Caco-2 (cell line): ENCODE results near the gene PARVG. TPM values are rescaled to one million over a fixed set of nuclear protein-coding genes. Genes with fewer than 3 reads are reported as not detected.

ENCODE experiments used
- BruUV-seq: library from RNA; stranded (reverse); fragments of 400-500 nt; replicated peaks from 2 replicates; lab custom pipeline; 2021; lab: Mats Ljungman, UMichigan
- CTCF ChIA-PET: fragments of 300-600 bp; sonication (Branson Sonifier 250); formaldehyde crosslinking; loops from one replicate; lab custom pipeline; 2022; ENCODE audit warnings: antibody characterized with exemption; lab: Charles Lee
- POLR2A ChIA-PET: fragments of 300-600 bp; sonication (Branson Sonifier 250); formaldehyde crosslinking; loops from one replicate; lab custom pipeline; 2022; ENCODE audit warnings: antibody characterized with exemption; lab: Charles Lee
- DNase-seq, 2 experiments: peaks; one replicate each; pipeline versions ENCODE4 v3.0.0 to v3.0.0-alpha.2; 2020 to 2022
- H3K27me3 ChIP-seq: replicated peaks from 2 replicates; pipeline ENCODE4 v1.6.0; 2011; ENCODE audit warnings: low read length; ENCODE audit not compliant: control insufficient read depth, insufficient read depth
- H3K36me3 ChIP-seq: 2 replicates; pipeline ENCODE4 v1.5.1; 2011; ENCODE audit warnings: low read length; ENCODE audit not compliant: control insufficient read depth, insufficient read depth
- H3K4me1 ChIP-seq: fragments of 250-450 bp; sonication (Bioruptor Pico); 2 replicates; pipeline ENCODE4 v1.5.1; 2020; ENCODE audit warnings: mild to moderate bottlenecking
- H3K4me3 ChIP-seq: 2 replicates; pipeline ENCODE4 v1.5.1; 2011; ENCODE audit warnings: low read depth, mild to moderate bottlenecking, control low read depth, low read length
- H3K9me3 ChIP-seq: fragments of 250-450 bp; sonication (Bioruptor Pico); 2 replicates; pipeline ENCODE4 v1.5.1; 2020; ENCODE audit warnings: mild to moderate bottlenecking, moderate library complexity
- H3K27ac Mint-ChIP-seq: one replicate; pipeline ENCODE4 v1.8.0; 2022; ENCODE audit warnings: mixed read lengths; ENCODE audit not compliant: unreplicated experiment
- H3K27me3 Mint-ChIP-seq: one replicate; pipeline ENCODE4 v1.8.0; 2022; ENCODE audit warnings: mixed read lengths; ENCODE audit not compliant: insufficient read depth, unreplicated experiment
- H3K36me3 Mint-ChIP-seq: one replicate; pipeline ENCODE4 v1.8.0; 2022; ENCODE audit warnings: mild to moderate bottlenecking, mixed read lengths; ENCODE audit not compliant: insufficient read depth, unreplicated experiment
- H3K4me1 Mint-ChIP-seq: one replicate; pipeline ENCODE4 v1.8.0; 2022; ENCODE audit warnings: low read depth, mixed read lengths; ENCODE audit not compliant: unreplicated experiment
- H3K4me3 Mint-ChIP-seq: one replicate; pipeline ENCODE4 v1.8.0; 2022; ENCODE audit warnings: mild to moderate bottlenecking, moderate library complexity, mixed read lengths; ENCODE audit not compliant: unreplicated experiment
- H3K9me3 Mint-ChIP-seq: one replicate; pipeline ENCODE4 v1.8.0; 2022; ENCODE audit warnings: mixed read lengths; ENCODE audit not compliant: unreplicated experiment
- CTCF ChIP-seq, 2 experiments: fragments of 200-600 bp in 1 of 2; IDR thresholded peaks; 1 replicate in 1 of 2; 2 replicates in 1 of 2; pipeline versions ENCODE4 v1.5.1 to v1.8.0; 2011 to 2022; ENCODE audit warnings: antibody characterized with exemption in 1 of 2, control low read depth in 1 of 2, inconsistent platforms in 1 of 2, low read depth in 1 of 2, low read length in 1 of 2, mild to moderate bottlenecking in 1 of 2, moderate library complexity in 1 of 2; ENCODE audit not compliant: insufficient read depth in 1 of 2, severe bottlenecking in 1 of 2, unreplicated experiment in 1 of 2
- intact Hi-C: fragments of 100-400 bp; cut with micrococcal nuclease; formaldehyde crosslinking; loops from one replicate; pipeline ENCODE4 v1.10.0; 2022; ENCODE audit not compliant: unreplicated experiment
- total RNA-seq: library from RNA; stranded (reverse); gene quantifications from 2 replicates; pipeline ENCODE4 v1.2.3, GENCODE V29; 2022

PARVG gene
- total RNA-seq, 1 experiment from 2014 or later = not detected

DNA sequence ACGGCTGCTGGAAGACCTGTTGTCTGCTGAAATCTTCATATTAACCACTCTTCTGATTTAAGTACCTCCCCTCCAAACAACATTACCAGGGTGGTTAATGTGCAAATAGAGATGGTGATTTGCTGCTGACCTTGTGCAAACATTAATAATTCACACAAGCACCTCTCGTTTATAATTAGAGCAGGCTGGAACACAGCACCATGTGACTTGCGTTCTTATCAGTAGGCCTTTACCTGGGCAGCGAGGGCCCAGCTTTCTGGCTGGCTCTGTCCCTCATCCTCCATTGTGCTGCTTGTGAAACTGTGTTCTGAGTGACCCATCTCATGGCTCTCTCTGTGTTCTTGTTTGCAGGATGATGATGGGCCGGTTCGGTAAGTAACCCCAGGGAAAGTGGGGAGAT, 41.0 kb upstream of the PARVG start:
- CTCF ChIA-PET = no interaction called here
- no peaks in the 10 kb centered on the region for H3K4me1 ChIP-seq
- Mint-ChIP-seq H3K4me3 (no peak overlapping the region), H3K4me1 (no peaks in the 10 kb centered on the region), H3K27ac (no peak overlapping the region), H3K36me3 (peaks cover 22% of the 10 kb centered on the region), H3K27me3 (no peaks in the 10 kb centered on the region), H3K9me3 (peaks cover 29% of the 10 kb centered on the region)
- intact Hi-C loops = no loop called here
- no peak for DNase-seq
- H3K27me3 ChIP-seq = no peaks in the 10 kb centered on the region
- POLR2A ChIA-PET = no interaction called here
- no TSS peak for BruUV-seq
- no peak overlapping the region for H3K4me3 ChIP-seq
- no peaks in the 10 kb centered on the region; the same call in none of the 2 replicates for H3K36me3 ChIP-seq
- TF ChIP-seq CTCF (IDR thresholded peaks at IDR 0.05; ENCODE audit: insufficient read depth in 1 of 2, low read depth in 1 of 2, low read length in 1 of 2, severe bottlenecking in 1 of 2, unreplicated experiment in 1 of 2) = no peak
- H3K9me3 ChIP-seq = peaks cover 15% of the 10 kb centered on the region

DNA sequence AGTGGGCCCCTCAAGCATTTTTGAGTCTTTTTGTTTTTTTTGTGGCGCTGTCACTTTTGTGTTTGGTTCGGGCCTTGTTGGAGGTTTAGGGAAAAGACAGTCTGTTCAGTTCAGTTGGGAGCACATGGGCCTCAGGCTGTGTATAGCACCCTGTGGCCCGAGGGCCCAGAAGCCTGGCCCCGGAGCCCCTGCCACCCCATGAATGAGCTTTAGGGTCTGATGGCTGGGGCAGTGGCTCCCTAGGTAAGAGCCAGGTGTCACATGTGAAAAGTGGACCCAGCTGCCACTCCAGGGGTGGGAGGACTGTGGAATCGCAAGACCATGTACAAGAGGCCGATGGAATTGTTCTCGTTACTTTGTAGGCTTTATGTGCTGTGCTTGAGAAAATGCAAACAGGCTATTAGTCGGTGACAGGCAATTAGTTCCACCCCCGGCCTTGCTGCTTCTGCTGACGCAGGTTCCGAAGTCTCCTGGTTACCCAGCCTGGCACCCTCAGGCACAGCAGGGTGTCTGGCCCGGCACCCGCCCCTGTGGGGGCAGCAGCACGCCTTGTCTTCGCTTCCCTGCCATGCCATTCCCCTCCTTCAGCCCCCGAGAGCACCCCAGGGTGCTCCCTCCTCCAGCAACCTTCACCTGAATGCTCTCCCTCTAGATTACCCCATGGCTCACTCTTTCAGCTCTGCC, 38.2 kb upstream of the PARVG start:
- H3K27me3 Mint-ChIP-seq = no peaks in the 10 kb centered on the region
- ChIA-PET POLR2A (no interaction called here), CTCF (no interaction called here)
- no TSS peak for BruUV-seq
- no peaks in the 10 kb centered on the region for H3K4me1 ChIP-seq
- H3K27me3 ChIP-seq = no peaks in the 10 kb centered on the region
- H3K4me1 Mint-ChIP-seq = peaks cover 5% of the 10 kb centered on the region
- peaks cover 13% of the 10 kb centered on the region for H3K9me3 Mint-ChIP-seq
- no peak overlapping the region for H3K4me3 ChIP-seq
- H3K36me3 ChIP-seq = no peaks in the 10 kb centered on the region; the same call in 1 of the 2 replicates
- peaks cover 11% of the 10 kb centered on the region for H3K36me3 Mint-ChIP-seq
- no peak overlapping the region for H3K27ac Mint-ChIP-seq
- no peak overlapping the region for H3K4me3 Mint-ChIP-seq
- peaks cover 5% of the 10 kb centered on the region; the same call in 1 of the 2 replicates for H3K9me3 ChIP-seq
- TF ChIP-seq CTCF (IDR thresholded peaks at IDR 0.05; ENCODE audit: insufficient read depth in 1 of 2, low read depth in 1 of 2, low read length in 1 of 2, severe bottlenecking in 1 of 2, unreplicated experiment in 1 of 2) = no peak
- intact Hi-C loops = no loop called here
- DNase-seq = no peak

- H3K36me3 Mint-ChIP-seq = peaks cover 5% of the 10 kb centered on the region
- no peaks in the 10 kb centered on the region for H3K27me3 ChIP-seq
- POLR2A ChIA-PET = no interaction called here
- H3K4me3 ChIP-seq = no peak overlapping the region
- H3K27me3 Mint-ChIP-seq = no peaks in the 10 kb centered on the region
- DNase-seq = no peak
- no peaks in the 10 kb centered on the region for H3K4me1 ChIP-seq
- peaks cover 5% of the 10 kb centered on the region for H3K4me1 Mint-ChIP-seq
- H3K27ac Mint-ChIP-seq = no peak overlapping the region
- intact Hi-C loops = no loop called here
- no TSS peak for BruUV-seq
- no peak overlapping the region for H3K4me3 Mint-ChIP-seq
- H3K9me3 ChIP-seq = no peaks in the 10 kb centered on the region; the same call in 1 of the 2 replicates
- no peaks in the 10 kb centered on the region for H3K36me3 ChIP-seq
- no peak for TF ChIP-seq CTCF (IDR thresholded peaks at IDR 0.05; ENCODE audit: insufficient read depth in 1 of 2, low read depth in 1 of 2, low read length in 1 of 2, severe bottlenecking in 1 of 2, unreplicated experiment in 1 of 2)
- peaks cover 8% of the 10 kb centered on the region for H3K9me3 Mint-ChIP-seq
- CTCF ChIA-PET = no interaction called here
Observed at GRCh38 chr22:44143105-44143474, 37.6 kb upstream of the PARVG start.
